Activated T-helper 17 cell treated with anti-CD3 and anti-CD28 coated beads, Interleukin-2, amount 50 U/mL, for 72 hours (primary cell): ENCODE results near the gene ALKBH8. TPM values are rescaled to one million over a fixed set of nuclear protein-coding genes. Genes with fewer than 3 reads are reported as not detected.
"Not testable (repeated sequence)": the region's sequence is repeated elsewhere in the genome, so short reads cannot be mapped to it uniquely, and the experiment has no call there.

Experiments
- ATAC-seq: fragments of 150-1000 bp; cut with Tn5 transposase; replicated peaks from 2 replicates; pipeline ENCODE4 v1.10.0; 2021; ENCODE audit warnings: mild to moderate bottlenecking, moderate library complexity
- H3K27ac Mint-ChIP-seq: one replicate; pipeline ENCODE4 v1.8.0; 2022; ENCODE audit warnings: mixed read lengths
- H3K27me3 Mint-ChIP-seq: one replicate; pipeline ENCODE4 v1.8.0; 2022; ENCODE audit warnings: mixed read lengths
- H3K36me3 Mint-ChIP-seq: one replicate; pipeline ENCODE4 v1.8.0; 2022; ENCODE audit warnings: low read depth, mild to moderate bottlenecking, mixed read lengths
- H3K4me1 Mint-ChIP-seq: one replicate; pipeline ENCODE4 v1.8.0; 2022; ENCODE audit warnings: mixed read lengths
- H3K4me3 Mint-ChIP-seq: one replicate; pipeline ENCODE4 v1.8.0; 2022; ENCODE audit warnings: mild to moderate bottlenecking, mixed read lengths
- H3K9me3 Mint-ChIP-seq: one replicate; pipeline ENCODE4 v1.8.0; 2022; ENCODE audit warnings: mixed read lengths
- total RNA-seq, 2 donors: library from RNA; stranded (reverse); gene quantifications; one replicate each; pipeline ENCODE4 v1.2.3, GENCODE V29; 2022

The ALKBH8 gene
- total RNA-seq, 2 donors from 2014 or later = 5.5 to 9.9 TPM

DNA sequence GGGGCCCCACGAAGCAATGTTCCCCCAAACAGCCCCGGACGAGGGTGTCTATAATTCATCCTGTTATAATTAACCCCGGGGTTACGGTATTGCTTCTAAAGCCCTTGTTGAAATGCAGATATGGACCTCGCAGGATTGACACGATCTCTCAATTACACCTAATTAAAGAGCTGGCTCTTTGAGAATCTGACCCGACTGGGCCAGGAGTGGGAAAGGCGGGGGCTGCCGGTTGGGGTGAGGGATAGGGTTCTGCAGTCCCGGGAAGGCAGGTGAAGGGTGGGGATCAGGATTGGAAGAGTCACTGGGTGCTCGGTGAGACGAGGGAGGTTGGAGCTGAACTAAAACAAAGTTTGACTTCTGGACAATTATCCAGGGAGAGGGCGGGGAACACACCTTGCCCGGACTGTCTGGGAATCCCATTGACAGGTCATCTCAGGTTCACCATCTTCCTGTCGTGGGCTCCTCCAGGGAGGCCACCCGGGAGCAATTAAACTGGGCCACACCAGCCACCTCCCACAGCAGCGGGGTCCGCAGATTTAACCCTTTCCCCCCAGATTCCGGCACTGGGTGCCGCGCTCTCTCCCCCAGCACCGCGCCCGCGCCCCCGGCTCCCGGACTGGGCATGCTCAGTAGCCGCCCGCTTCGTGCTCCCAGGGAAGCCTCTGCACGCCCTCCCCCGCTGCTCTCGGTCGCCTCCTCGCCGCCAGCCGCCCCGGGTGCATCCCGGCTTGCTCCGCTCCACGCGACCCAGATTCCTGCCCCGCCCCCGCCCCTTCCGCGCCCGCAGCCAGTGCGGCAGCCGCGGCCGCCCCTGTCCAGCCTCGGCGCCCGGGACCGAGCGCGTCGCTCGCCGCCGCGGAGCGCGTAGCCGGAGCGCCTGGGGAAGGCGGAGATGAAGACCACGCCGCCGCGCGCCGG is 25.2 kb upstream of the ALKBH8 start, which contains the start of gene ELMOD1:
Gene ELMOD1, plus strand, starts transcription at position 688 of the 918 bp plus-strand sequence. CDS start 27,043 bp downstream, outside the sequence.
- peak within 1 kb of the TSS; percentile 68 for H3K27ac Mint-ChIP-seq

DNA sequence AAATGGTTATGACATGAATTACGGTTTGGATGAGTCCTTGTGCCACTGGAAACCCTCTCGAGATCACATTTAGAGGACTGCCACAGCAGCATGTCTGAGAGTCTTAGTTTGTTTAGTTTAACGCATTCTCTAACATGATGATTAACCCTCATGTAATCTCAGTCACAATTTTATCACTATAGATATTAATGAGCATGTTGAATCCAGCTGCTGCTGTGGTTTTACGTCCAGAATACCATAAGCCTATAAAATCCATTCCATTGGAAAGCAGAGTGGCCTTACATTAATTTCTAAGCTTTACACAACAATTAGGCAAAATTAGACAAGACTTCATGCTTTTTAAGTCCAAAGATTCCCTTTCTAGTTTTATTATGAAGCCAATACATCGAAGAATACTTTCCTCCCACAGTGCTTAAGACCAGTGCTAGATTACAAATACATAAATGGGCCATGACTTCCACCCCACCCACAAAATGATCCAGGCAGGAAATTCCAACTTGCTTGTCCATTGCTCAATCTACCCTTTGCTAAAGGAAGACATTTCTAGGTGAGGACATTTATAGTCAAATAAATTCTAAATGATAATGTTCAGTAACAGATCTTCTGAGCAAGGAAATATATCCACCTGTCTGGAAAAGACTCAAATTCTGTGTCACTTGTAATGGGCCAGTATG is 21.9 kb upstream of the ALKBH8 start:
- H3K4me1 Mint-ChIP-seq = peaks cover 12% of the 10 kb centered on the region
- ATAC-seq = no peak
- H3K36me3 Mint-ChIP-seq = no peaks in the 10 kb centered on the region
- H3K9me3 Mint-ChIP-seq = no peaks in the 10 kb centered on the region
- peaks cover 58% of the 10 kb centered on the region for H3K27me3 Mint-ChIP-seq
- no peak overlapping the region for H3K4me3 Mint-ChIP-seq
- H3K27ac Mint-ChIP-seq = no peak overlapping the region

More for the DNA sequence above, 25.2 kb upstream of the ALKBH8 start, which contains the start of gene ELMOD1:
- Mint-ChIP-seq H3K27me3 (peaks cover 66% of the 10 kb centered on the region), H3K9me3 (no peaks in the 10 kb centered on the region), H3K36me3 (no peaks in the 10 kb centered on the region), H3K4me3 (peak within 1 kb of the TSS; percentile 91), H3K4me1 (peaks cover 18% of the 10 kb centered on the region)
- ATAC-seq = peak; percentile 50

DNA sequence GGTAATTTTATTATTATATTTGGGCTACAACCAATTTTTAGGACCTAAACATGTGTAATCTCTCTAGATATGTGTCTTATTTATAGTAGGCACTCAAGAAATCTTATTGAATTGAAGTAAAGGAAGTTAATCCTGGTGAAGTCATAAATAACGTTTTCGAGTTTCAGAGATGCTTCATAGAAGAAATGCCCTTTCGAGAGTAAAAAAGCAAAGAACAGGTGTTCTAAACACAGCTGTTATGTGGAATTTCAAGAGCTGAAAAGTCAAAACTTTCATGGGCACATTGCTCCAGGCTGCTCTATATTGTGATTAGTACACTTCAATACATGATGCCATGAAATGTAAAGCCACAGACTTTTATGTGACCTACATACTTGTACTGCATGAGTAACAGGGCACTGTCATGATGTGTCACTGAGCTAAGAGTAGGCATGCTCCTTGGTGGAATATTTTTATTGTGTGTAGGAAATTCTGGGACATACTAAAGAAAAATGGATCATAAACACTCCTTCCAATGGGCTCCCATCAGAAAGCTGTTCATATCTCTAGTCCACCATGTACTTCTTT is 18.2 kb upstream of the ALKBH8 start:
- Mint-ChIP-seq H3K27ac (no peak overlapping the region), H3K4me1 (no peaks in the 10 kb centered on the region), H3K27me3 (peaks cover 47% of the 10 kb centered on the region), H3K9me3 (peaks cover 6% of the 10 kb centered on the region), H3K4me3 (no peak overlapping the region), H3K36me3 (no peaks in the 10 kb centered on the region)
- peak; percentile 99 for ATAC-seq

DNA sequence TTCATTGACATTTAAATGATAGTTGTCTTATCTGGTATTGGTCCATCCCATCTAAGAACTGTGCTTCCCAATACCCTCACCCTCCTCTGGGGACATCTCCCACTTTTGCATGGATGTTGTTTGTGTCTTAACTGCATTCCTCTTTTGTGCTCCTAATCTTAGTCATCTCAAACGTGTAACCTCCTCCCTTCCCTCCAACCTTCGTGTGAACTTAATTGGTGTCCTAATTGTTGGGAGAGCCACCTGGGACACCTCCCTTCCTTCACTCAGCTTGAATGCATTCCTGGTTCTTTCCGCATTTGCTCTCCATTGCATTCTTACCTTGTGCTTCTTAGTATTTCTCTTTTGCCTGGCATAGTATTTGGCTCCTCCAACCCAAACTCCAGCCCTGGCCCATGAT is 15.6 kb upstream of the ALKBH8 start:
- Mint-ChIP-seq H3K27me3 (peaks cover 21% of the 10 kb centered on the region), H3K4me1 (no peaks in the 10 kb centered on the region), H3K27ac (no peak overlapping the region), H3K36me3 (no peaks in the 10 kb centered on the region), H3K4me3 (no peak overlapping the region), H3K9me3 (peaks cover 6% of the 10 kb centered on the region)
- no peak for ATAC-seq

DNA sequence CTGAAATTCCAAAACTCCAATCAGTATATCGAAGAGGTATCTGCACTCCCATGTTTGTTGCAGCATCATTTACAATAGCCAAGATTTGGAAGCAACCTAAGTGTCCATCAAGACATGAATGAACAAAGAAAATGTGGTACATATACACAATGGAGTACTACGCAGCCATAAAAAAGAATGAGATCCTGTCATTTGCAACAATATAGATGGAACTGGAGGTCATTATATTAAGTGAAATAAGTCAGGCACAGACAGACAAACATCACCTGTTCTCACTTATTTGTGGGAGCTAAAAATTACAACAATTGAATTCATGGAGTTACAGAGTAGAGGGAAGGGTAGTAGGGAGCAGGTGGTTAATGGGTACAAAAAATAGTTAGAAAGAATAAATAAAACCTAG is 13.6 kb upstream of the ALKBH8 start:
- not testable (repeated sequence) for H3K36me3 Mint-ChIP-seq, H3K9me3 Mint-ChIP-seq, ATAC-seq, H3K4me3 Mint-ChIP-seq, H3K27ac Mint-ChIP-seq, H3K4me1 Mint-ChIP-seq
- peaks cover 14% of the 10 kb centered on the region for H3K27me3 Mint-ChIP-seq

DNA sequence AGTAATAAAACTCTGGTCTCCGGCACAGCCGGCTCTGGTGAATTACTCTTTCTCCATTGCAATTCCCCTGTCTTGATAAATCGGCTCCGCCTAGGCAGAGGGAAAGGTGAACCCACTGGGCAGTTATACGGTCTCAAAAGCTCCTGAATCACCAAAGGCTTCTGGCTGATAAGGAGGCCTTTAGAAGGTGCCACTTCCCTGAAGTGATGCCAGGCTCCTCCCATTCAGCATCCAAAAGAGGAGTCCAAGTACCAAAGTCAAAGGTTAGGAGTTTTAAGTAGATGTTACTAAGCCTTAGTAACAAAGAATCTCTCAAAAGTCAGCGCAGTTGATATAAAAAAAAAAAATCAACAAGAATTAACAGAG is 11.8 kb upstream of the ALKBH8 start:
- H3K27ac Mint-ChIP-seq = no peak overlapping the region
- H3K36me3 Mint-ChIP-seq = no peaks in the 10 kb centered on the region
- ATAC-seq = no peak
- peaks cover 10% of the 10 kb centered on the region for H3K27me3 Mint-ChIP-seq
- H3K4me3 Mint-ChIP-seq = no peak overlapping the region
- H3K9me3 Mint-ChIP-seq = peaks cover 6% of the 10 kb centered on the region
- H3K4me1 Mint-ChIP-seq = no peaks in the 10 kb centered on the region

DNA sequence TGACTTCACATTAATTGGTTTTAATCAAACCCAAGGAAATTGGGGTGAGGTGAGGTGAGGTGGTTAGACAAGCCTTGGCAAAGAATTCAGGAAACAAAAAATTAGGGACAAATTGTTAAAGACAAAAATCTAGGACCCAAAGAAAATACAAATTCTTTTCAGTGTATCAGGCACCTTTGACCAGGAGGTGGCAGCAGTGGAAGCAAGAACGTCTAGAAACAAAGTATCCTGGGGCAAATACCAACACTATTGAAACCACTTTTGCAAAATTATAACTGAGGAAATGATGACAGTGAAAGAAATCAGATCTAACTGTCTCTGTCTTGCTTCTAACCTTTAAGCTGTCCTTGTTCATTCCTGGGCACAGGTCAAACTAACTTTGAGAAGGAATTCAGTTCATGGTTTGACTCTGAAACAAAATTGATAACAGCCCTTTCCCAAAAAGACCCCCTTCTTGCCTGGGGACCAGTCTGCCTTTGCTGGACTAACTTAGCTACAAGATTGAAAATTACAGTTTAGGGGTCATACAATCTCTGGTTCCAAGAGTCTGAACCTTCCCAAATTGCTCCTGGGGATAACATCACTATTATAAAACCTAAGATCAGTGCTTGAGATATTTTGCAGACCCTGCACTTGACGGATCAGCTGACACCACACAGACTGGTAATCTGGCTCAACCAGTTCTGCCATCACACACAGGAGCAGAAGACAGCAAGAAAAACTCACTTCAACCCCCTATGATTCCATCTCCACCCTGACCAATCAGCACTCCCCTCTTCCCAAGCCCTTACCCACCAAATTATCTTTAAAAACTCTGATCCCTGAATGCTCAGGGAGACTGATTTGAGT is 11.2 kb upstream of the ALKBH8 start:
- H3K4me1 Mint-ChIP-seq, H3K27me3 Mint-ChIP-seq, H3K36me3 Mint-ChIP-seq, ATAC-seq, H3K9me3 Mint-ChIP-seq, H3K4me3 Mint-ChIP-seq, H3K27ac Mint-ChIP-seq: not testable (repeated sequence)

DNA sequence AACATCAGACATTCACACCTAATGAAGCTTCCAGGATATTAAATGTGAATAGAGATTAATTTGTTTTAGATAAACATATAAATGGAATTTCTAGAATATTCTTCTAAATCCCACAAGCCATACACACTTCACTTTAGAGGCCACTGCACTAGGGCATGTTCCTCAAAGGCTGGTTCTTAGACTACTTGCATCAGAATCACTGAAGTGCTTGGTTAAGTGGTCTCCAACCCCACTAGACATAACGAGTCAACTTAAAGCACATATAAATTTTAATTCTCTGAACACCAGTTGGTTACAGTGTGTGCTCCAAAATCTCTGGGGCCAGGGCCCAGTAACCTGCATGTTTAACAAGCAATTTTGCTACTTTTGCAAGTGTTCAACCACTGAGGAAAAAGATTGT is 7.9 kb upstream of the ALKBH8 start:
- Mint-ChIP-seq H3K9me3 (no peaks in the 10 kb centered on the region), H3K36me3 (no peaks in the 10 kb centered on the region), H3K27ac (no peak overlapping the region), H3K27me3 (no peaks in the 10 kb centered on the region), H3K4me3 (no peak overlapping the region), H3K4me1 (no peaks in the 10 kb centered on the region)
- ATAC-seq = no peak

DNA sequence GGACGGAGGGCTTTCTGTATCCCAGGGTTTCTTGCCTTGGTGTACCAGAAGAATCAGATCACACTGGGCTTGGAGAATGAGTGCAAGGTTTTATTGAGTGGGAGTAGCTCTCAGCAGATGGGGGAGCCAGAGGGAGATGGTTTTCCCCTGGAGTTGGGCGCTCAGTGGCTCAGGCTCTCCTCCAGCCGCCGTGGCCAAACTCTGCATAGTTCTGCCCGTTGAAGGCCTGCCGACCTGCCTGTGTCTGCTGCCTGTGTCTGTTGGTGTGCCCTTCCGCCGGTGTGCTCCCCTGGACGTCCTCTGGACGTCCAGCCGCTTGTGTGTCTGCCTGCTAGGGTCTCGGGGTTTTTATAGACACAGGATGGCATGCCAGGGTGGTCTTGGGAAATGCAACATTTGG is 4.5 kb upstream of the ALKBH8 start:
- Mint-ChIP-seq H3K27ac (no peak overlapping the region), H3K36me3 (no peaks in the 10 kb centered on the region), H3K9me3 (no peaks in the 10 kb centered on the region), H3K4me1 (peaks cover 11% of the 10 kb centered on the region), H3K4me3 (no peak overlapping the region), H3K27me3 (no peaks in the 10 kb centered on the region)
- no peak for ATAC-seq

DNA sequence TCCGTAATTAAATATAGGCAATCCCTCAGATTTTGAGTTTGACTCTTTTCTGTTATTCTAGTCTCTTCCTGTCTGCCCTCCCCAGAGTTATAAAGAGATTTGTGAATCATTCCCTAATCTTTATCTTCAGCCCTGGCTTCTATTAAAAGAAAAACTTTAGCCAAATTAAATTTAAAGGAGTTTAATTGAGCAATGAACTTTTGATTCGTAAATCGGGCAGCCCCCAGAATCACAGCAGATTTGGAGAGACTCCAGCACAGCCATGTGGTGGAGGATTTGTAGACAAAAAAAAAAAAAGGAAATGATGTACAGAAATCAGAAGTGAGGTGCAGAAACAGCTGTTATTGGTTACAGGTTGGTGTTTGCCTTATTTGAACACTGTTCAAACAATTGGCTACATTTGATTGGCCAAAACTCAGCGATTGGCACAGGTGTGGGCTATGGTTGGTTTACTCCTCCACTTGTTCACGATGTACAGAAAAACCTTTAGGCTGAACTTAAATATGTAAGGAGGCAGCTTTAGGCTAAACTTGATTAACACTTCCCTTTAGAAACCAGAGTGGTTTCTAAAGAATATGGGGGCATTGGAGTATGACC is 2.3 kb upstream of the ALKBH8 start:
- no peaks in the 10 kb centered on the region for H3K9me3 Mint-ChIP-seq
- peaks cover 25% of the 10 kb centered on the region for H3K4me1 Mint-ChIP-seq
- no peaks in the 10 kb centered on the region for H3K36me3 Mint-ChIP-seq
- no peak overlapping the region for H3K4me3 Mint-ChIP-seq
- ATAC-seq = no peak
- H3K27ac Mint-ChIP-seq = no peak overlapping the region
- no peaks in the 10 kb centered on the region for H3K27me3 Mint-ChIP-seq

DNA sequence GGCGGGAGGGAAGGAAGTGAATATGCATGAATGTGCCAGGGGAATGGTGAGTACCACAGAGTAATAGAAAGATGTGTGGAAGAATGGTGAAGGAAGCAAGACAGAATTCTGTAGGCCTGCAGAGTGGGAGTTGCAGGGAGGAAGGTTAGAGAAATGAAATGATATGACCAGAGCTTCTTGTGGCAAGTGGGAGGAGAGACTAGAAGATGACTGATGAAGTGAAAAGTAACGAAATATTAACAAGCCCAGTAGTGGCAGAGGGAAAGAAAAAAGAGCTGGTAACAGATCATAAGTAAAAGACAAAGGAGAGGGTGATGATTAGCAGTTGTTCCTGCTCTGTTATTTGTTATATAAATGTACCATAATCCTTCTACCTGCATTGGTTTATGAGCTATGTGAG is 1.0 kb upstream of the ALKBH8 start:
- H3K36me3 Mint-ChIP-seq = peaks cover 6% of the 10 kb centered on the region
- H3K4me1 Mint-ChIP-seq = peaks cover 35% of the 10 kb centered on the region
- H3K4me3 Mint-ChIP-seq = peak overlapping the region; percentile 97
- no peak for ATAC-seq
- H3K9me3 Mint-ChIP-seq = no peaks in the 10 kb centered on the region
- H3K27me3 Mint-ChIP-seq = no peaks in the 10 kb centered on the region
- H3K27ac Mint-ChIP-seq = peak overlapping the region; percentile 96

DNA sequence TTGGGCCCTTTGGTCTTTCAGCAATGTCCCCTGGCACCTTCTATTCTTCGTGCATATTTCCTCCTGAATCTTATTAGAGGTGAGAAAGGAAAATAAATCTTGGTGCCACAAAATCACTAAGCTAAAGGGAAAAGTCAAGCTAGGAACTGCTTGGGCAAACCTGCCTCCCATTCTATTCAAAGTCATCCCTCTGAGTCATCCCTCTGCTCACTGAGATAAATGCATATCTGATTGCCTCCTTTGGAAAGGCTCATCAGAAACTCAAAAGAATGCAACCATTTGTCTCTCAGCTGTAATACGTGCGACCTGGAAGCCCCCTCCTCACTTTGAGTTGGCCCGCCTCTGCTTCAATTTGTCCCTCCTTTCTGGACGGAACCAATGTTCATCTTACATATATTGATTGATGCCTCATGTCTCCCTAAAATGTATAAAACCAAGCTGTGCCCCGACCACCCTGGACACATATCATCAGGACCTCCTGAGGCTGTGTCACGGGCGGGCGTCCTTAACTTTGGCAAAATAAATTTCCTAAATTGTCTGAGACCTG is 493 bp upstream of the ALKBH8 start:
- peak; percentile 27 for ATAC-seq
- Mint-ChIP-seq H3K27ac (peak overlapping the region; percentile 96), H3K4me1 (peaks cover 40% of the 10 kb centered on the region), H3K4me3 (peak overlapping the region; percentile 97)
- not testable (repeated sequence) for H3K36me3 Mint-ChIP-seq, H3K27me3 Mint-ChIP-seq, H3K9me3 Mint-ChIP-seq

DNA sequence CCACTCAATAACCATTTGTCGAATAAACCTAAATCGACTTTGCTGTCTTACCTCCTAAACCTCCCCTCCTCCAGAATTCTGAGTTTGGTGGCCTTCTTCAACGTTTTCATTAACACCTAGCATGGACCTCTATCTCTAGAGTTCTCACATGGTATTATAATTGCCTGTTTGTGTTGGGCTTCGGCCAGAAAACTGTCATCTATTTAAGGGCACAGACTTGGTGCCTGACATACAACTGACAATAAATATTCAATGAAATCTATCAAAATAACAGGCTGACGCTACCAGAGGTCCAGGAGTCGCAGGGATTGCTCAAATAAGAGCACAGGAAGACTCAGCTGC is 687 bp downstream of the ALKBH8 start:
- H3K9me3 Mint-ChIP-seq = no peaks in the 10 kb centered on the region
- peaks cover 10% of the 10 kb centered on the region for H3K36me3 Mint-ChIP-seq
- H3K27ac Mint-ChIP-seq = peak overlapping the region; percentile 96
- H3K27me3 Mint-ChIP-seq = no peaks in the 10 kb centered on the region
- peaks cover 42% of the 10 kb centered on the region for H3K4me1 Mint-ChIP-seq
- no peak for ATAC-seq
- H3K4me3 Mint-ChIP-seq = peak overlapping the region; percentile 97

DNA sequence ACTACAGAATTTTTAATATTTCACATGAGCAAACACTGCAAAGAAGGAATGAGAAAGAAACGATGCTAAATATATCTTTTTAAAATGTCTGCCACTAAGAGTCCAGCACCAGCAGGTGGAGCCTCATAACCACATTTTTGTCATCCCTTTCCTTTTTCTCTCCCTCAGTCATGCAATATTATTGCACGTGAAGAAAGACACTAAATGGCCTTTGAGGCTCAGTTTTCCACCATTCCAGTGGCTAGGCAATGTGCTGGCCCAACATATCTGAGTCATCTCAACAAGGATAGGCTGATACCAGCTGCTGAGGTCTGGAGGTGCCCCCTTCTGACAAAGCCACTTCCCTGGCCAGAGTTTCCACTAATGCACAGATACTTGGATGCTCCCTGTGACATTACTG is 1.8 kb downstream of the ALKBH8 start:
- H3K4me3 Mint-ChIP-seq = peak overlapping the region; percentile 97
- peaks cover 21% of the 10 kb centered on the region for H3K36me3 Mint-ChIP-seq
- H3K27ac Mint-ChIP-seq = peak overlapping the region; percentile 79
- no peaks in the 10 kb centered on the region for H3K9me3 Mint-ChIP-seq
- no peaks in the 10 kb centered on the region for H3K27me3 Mint-ChIP-seq
- ATAC-seq = no peak
- H3K4me1 Mint-ChIP-seq = peaks cover 42% of the 10 kb centered on the region
